Measurements from ENCODE around the gene DIAPH3. TPM values are rescaled to one million over a fixed set of nuclear protein-coding genes. Genes with fewer than 3 reads are reported as not detected.

DIAPH3 gene
- total RNA-seq, 2 donors from 2014 or later = 23.6 to 25.7 TPM

- Histone ChIP-seq H3K9me3 (ENCODE audit: control insufficient read depth, low read length) (peaks cover 5% of the 10 kb centered on the region), H3K27me3 (ENCODE audit: control insufficient read depth, insufficient read depth, low read length, poor library complexity, severe bottlenecking) (no peaks in the 10 kb centered on the region), H3K27ac (ENCODE audit: low read depth, low read length) (peak overlapping the region; percentile 70), H3K4me1 (ENCODE audit: control insufficient read depth, insufficient read depth, low read length) (peaks cover 19% of the 10 kb centered on the region), H3K4me3 (ENCODE audit: low read length) (peak overlapping the region; percentile 68), H3K36me3 (ENCODE audit: control insufficient read depth, insufficient read depth, low read length) (peaks cover 48% of the 10 kb centered on the region), H3K9ac (ENCODE audit: extremely low read depth, low read length, poor library complexity, severe bottlenecking) (peak overlapping the region; percentile 86)
- peak; percentile 83 for DNase-seq
- peaks cover 47% of the 10 kb centered on the region for H3K4me1 Mint-ChIP-seq
- H3K36me3 Mint-ChIP-seq (ENCODE audit: low read depth) = peaks cover 17% of the 10 kb centered on the region
- H3K27ac Mint-ChIP-seq = peak overlapping the region; percentile 93
- no peaks in the 10 kb centered on the region for H3K9me3 Mint-ChIP-seq
- peak overlapping the region; percentile 1 for H3K4me3 Mint-ChIP-seq
- peak; percentile 22 for TF ChIP-seq CTCF (conservative IDR thresholded peaks at IDR 0.05)
- H3K27me3 Mint-ChIP-seq (ENCODE audit: insufficient read depth) = peaks cover 3% of the 10 kb centered on the region
These were observed 5.4 kb downstream of the DIAPH3 start for GRCh38 chr13:60158321-60158801.

GRCh38 chr13:60155978-60156377 is 7.8 kb downstream of the DIAPH3 start:
- H3K4me3 Mint-ChIP-seq = no peak overlapping the region
- no peaks in the 10 kb centered on the region for H3K9me3 Mint-ChIP-seq

GRCh38 chr13:60152904-60153303 is 10.8 kb downstream of the DIAPH3 start:
- Histone ChIP-seq H3K36me3 (ENCODE audit: control insufficient read depth, insufficient read depth, low read length) (peaks cover 53% of the 10 kb centered on the region), H3K27me3 (ENCODE audit: control insufficient read depth, insufficient read depth, low read length, poor library complexity, severe bottlenecking) (no peaks in the 10 kb centered on the region), H3K9me3 (ENCODE audit: control insufficient read depth, low read length) (no peaks in the 10 kb centered on the region), H3K4me3 (ENCODE audit: low read length) (peak overlapping the region; percentile 16), H3K4me1 (ENCODE audit: control insufficient read depth, insufficient read depth, low read length) (peaks cover 13% of the 10 kb centered on the region), H3K9ac (ENCODE audit: extremely low read depth, low read length, poor library complexity, severe bottlenecking) (no peak overlapping the region), H3K27ac (ENCODE audit: low read depth, low read length) (no peak overlapping the region)
- H3K4me1 Mint-ChIP-seq = peaks cover 44% of the 10 kb centered on the region
- H3K4me3 Mint-ChIP-seq = no peak overlapping the region
- DNase-seq = no peak
- no peaks in the 10 kb centered on the region for H3K9me3 Mint-ChIP-seq
- TF ChIP-seq CTCF (conservative IDR thresholded peaks at IDR 0.05) = no peak
- peaks cover 3% of the 10 kb centered on the region for H3K27me3 Mint-ChIP-seq (ENCODE audit: insufficient read depth)
- peaks cover 2% of the 10 kb centered on the region for H3K36me3 Mint-ChIP-seq (ENCODE audit: low read depth)
- no peak overlapping the region for H3K27ac Mint-ChIP-seq

More at GRCh38 chr13:60155978-60156377, 7.8 kb downstream of the DIAPH3 start:
- peaks cover 19% of the 10 kb centered on the region for H3K4me1 ChIP-seq (ENCODE audit: control insufficient read depth, insufficient read depth, low read length)
- peak; percentile 62 for TF ChIP-seq CTCF (conservative IDR thresholded peaks at IDR 0.05)
- Mint-ChIP-seq H3K27me3 (ENCODE audit: insufficient read depth) (peaks cover 3% of the 10 kb centered on the region), H3K36me3 (ENCODE audit: low read depth) (peaks cover 14% of the 10 kb centered on the region), H3K4me1 (peaks cover 41% of the 10 kb centered on the region), H3K27ac (no peak overlapping the region)
- DNase-seq = no peak
- peaks cover 5% of the 10 kb centered on the region for H3K9me3 ChIP-seq (ENCODE audit: control insufficient read depth, low read length)
- H3K27me3 ChIP-seq (ENCODE audit: control insufficient read depth, insufficient read depth, low read length, poor library complexity, severe bottlenecking) = no peaks in the 10 kb centered on the region
- peaks cover 52% of the 10 kb centered on the region for H3K36me3 ChIP-seq (ENCODE audit: control insufficient read depth, insufficient read depth, low read length)
- H3K9ac ChIP-seq (ENCODE audit: extremely low read depth, low read length, poor library complexity, severe bottlenecking) = no peak overlapping the region
- H3K4me3 ChIP-seq (ENCODE audit: low read length) = peak overlapping the region; percentile 55
- no peak overlapping the region for H3K27ac ChIP-seq (ENCODE audit: low read depth, low read length)

Measured in endodermal cell (in vitro differentiated cells).